Bronchial epithelial cell (primary cell): Measurements from ENCODE around the gene CDC5L. TPM values are rescaled to one million over a fixed set of nuclear protein-coding genes. Genes with fewer than 3 reads are reported as not detected.

Experiments used
- DNase-seq: peaks from one replicate; pipeline ENCODE4 v3.0.0-alpha.2; 2010; ENCODE audit warnings: low read depth
- FAIRE-seq: peaks from 2 replicates; lab custom pipeline; 2011; peaks lifted over from hg19 to GRCh38; lab: Jason Lieb, UNC
- H3K27me3 ChIP-seq: 2 replicates; pipeline ENCODE4 v1.5.1; 2011; ENCODE audit warnings: low read length; ENCODE audit not compliant: control insufficient read depth, insufficient read depth
- H3K36me3 ChIP-seq: 2 replicates; pipeline ENCODE4 v1.5.1; 2011; ENCODE audit warnings: low read length; ENCODE audit not compliant: control insufficient read depth, insufficient read depth
- H3K4me3 ChIP-seq: 2 replicates; pipeline ENCODE4 v1.5.1; 2011; ENCODE audit warnings: mild to moderate bottlenecking, low read depth, low read length, control low read depth
- total RNA-seq: library from RNA; depleted of rRNA; stranded (reverse); fragments of >200 nt; gene quantifications from 2 replicates; pipeline ENCODE4 v1.2.1, GENCODE V29; 2014
- TF ChIP-seq, protein P1 (sequence below): IDR thresholded peaks from 2 replicates; pipeline ENCODE4 v1.5.1; 2011; ENCODE audit warnings: mild to moderate bottlenecking, moderate library complexity, low read length, control low read depth, inconsistent platforms; ENCODE audit not compliant: insufficient read depth, severe bottlenecking

CDC5L gene
- total RNA-seq, 1 donor from 2014 or later: 16.8 TPM

DNA sequence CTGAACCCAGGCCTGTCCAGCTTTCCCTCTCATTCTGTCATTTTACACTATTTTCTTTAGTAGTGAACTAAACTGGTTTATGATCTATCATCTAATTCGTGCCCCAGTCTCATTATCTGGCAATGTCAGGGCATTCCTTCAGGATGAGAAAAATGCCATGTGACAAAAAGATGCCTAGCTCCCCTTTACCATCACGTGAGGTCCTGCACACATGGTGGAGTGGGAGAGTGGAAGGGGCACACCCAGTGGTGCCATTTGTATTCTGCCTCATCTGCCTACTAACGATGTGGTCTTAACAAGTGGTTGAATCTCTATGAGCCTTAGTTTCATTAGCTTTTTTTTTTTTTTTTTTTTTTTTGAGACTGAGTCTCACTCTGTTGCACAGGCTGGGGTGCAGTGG lies 41.2 kb downstream of the CDC5L start:
- no peak overlapping the region for H3K4me3 ChIP-seq
- H3K27me3 ChIP-seq: no peaks in the 10 kb centered on the region
- TF ChIP-seq, protein P1, sequence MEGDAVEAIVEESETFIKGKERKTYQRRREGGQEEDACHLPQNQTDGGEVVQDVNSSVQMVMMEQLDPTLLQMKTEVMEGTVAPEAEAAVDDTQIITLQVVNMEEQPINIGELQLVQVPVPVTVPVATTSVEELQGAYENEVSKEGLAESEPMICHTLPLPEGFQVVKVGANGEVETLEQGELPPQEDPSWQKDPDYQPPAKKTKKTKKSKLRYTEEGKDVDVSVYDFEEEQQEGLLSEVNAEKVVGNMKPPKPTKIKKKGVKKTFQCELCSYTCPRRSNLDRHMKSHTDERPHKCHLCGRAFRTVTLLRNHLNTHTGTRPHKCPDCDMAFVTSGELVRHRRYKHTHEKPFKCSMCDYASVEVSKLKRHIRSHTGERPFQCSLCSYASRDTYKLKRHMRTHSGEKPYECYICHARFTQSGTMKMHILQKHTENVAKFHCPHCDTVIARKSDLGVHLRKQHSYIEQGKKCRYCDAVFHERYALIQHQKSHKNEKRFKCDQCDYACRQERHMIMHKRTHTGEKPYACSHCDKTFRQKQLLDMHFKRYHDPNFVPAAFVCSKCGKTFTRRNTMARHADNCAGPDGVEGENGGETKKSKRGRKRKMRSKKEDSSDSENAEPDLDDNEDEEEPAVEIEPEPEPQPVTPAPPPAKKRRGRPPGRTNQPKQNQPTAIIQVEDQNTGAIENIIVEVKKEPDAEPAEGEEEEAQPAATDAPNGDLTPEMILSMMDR: no peak
- no peak for FAIRE-seq
- peaks cover 2% of the 10 kb centered on the region for H3K36me3 ChIP-seq
- no peak for DNase-seq

DNA sequence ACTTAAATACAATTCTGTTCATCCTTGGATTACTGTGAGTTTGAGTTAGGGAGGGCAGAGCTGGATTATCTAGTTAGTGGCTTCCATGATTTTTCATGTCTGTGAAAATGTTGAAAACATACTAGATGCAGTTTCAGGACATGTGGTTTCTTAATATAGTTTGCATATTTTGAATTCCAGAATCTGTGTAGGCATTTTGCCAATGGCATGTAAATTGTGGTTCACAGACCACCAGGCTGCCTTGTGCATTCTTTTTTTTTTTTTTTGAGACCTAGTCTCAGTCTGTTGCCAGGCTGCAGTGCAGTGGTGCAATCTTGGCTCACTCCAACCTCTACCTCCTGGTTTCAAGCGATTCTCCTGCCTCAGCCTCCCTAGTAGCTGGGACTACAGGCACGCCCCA lies 42.8 kb downstream of the CDC5L start:
- TF ChIP-seq, protein P1: no peak
- no peak overlapping the region for H3K4me3 ChIP-seq
- H3K36me3 ChIP-seq: no peaks in the 10 kb centered on the region
- FAIRE-seq (no peak), DNase-seq (no peak)
- H3K27me3 ChIP-seq: no peaks in the 10 kb centered on the region

DNA sequence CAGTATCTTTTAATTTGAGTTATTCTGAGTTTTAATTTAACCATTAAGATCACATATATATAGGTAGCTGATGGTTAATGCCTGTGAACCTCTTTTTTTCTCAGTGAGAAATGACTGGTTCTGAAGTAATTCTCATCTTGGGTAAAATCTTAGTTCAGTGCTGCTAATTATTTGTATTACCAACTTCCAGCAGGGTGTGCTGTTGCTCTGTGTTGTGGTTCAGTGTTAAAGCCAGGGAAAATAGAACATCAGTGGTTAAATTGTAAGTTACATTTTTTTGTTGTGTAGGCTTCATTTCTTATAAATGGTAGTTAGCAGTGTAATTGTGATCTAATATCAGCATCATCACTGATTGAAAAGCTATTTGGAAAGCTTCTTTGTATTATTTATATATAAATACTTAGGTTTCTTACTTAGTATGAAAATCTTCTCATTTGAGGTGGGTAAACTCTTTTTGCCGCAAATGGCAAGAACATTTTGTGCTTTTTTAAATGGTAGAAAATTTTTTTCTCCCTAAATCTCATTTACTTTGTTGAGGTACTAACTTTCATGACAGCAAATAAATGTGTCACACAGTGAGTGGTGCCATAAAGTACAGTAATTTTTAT lies 43.7 kb downstream of the CDC5L start:
- Histone ChIP-seq H3K27me3 (no peaks in the 10 kb centered on the region), H3K4me3 (no peak overlapping the region), H3K36me3 (no peaks in the 10 kb centered on the region)
- no peak for FAIRE-seq
- peak; percentile 62 for DNase-seq
- TF ChIP-seq, protein P1: peak; percentile 49

DNA sequence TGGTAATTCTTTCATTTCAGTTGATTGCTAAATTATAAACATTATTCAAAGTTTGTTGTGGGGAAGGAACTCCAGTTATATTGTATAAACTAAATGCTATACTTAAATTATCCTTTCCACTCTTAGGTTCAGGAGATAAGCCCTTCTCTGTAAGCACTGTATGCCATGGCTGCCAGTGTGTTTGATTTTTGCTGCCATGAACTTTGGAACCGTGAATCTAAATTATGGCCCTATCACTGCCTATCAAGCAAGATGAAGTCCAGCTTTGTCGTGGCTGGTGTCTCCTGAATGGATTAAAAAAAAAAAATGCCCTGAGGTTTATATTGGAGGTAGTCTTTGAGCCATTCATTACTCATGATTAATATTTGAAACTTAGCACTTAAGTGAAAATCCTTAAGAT lies 44.7 kb downstream of the CDC5L start:
- Histone ChIP-seq H3K4me3 (no peak overlapping the region), H3K27me3 (no peaks in the 10 kb centered on the region), H3K36me3 (no peaks in the 10 kb centered on the region)
- TF ChIP-seq, protein P1: no peak
- no peak for FAIRE-seq
- no peak for DNase-seq

DNA sequence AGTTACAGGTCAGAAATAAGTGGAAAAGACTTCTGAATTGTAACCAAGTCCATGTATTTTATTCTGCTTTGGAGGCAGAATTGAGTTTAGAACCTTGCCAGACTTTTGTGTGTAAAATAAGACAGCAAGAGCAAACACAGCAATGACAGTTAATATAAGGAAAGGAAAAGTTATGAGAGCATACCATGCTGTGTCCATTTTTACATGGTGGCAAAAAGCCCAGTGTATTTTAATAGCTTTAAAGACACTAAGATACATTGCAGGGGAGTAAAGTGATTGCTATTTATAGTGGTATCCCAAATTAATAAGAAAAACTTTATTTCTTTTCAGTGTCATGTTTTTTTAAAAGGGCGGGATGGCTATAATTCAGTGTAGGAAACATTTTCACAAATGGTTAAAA lies 45.2 kb downstream of the CDC5L start:
- Histone ChIP-seq H3K4me3 (no peak overlapping the region), H3K27me3 (no peaks in the 10 kb centered on the region), H3K36me3 (no peaks in the 10 kb centered on the region)
- DNase-seq (no peak), FAIRE-seq (no peak)
- TF ChIP-seq, protein P1: no peak

DNA sequence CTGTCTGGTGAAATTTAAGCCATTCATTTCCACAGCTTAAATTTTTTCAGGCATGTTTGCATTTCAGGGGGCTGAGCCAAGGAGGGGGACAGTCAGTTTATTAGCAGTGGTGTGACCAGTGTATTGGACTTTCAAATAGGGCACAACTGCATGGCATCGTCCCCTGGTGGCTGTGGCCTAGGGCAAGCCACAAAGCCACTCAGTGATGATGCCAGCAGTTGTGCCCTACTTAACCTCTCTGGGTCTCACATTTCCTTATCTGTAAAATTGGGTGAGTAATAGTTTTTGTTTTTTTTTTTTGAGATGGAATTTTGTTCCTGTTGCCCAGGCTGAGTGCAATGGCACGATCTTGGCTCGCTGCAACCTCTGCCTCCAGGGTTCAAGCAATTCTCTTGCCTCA lies 48.0 kb downstream of the CDC5L start:
- TF ChIP-seq, protein P1: no peak
- FAIRE-seq: no peak

More for the DNA sequence above, 48.0 kb downstream of the CDC5L start:
- Histone ChIP-seq H3K4me3 (no peak overlapping the region), H3K27me3 (no peaks in the 10 kb centered on the region), H3K36me3 (no peaks in the 10 kb centered on the region)
- no peak for DNase-seq
